D721Med (cell line): ENCODE results near the gene ST6GALNAC3.

Experiments used
- DNase-seq: peaks from one replicate; pipeline ENCODE4 v3.0.0; 2011; ENCODE audit warnings: low spot score; ENCODE audit not compliant: insufficient read length
- FAIRE-seq: peaks from 2 replicates; lab custom pipeline; 2011; peaks lifted over from hg19 to GRCh38; lab: Jason Lieb, UNC
- TF ChIP-seq, protein P1 (sequence below): IDR thresholded peaks from 2 replicates; pipeline ENCODE4 v1.5.1; 2012; ENCODE audit warnings: mild to moderate bottlenecking, control low read depth; ENCODE audit not compliant: insufficient read depth; ENCODE audit errors: missing control alignments

ST6GALNAC3 gene

DNA sequence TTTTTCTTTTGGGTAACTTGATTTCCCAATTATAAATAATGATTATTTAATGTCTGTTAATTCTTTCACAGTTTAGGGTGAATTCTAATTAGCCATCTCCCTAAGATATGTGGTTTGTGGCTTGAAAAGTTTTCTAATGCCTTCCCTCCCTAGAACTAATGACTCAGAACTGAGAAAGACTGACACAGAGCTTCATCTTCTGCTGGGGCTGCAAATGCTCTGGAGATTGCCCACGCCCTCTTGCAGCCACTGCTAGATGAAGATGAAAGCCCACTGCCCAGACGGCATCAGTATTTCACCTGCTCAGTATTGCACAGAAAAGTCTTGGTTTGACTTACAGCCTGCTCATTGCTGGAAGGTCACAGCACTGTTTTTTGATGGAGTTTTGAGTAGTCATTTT, 101.5 kb downstream of the ST6GALNAC3 start:
- FAIRE-seq (no peak), DNase-seq (no peak)
- TF ChIP-seq, protein P1, sequence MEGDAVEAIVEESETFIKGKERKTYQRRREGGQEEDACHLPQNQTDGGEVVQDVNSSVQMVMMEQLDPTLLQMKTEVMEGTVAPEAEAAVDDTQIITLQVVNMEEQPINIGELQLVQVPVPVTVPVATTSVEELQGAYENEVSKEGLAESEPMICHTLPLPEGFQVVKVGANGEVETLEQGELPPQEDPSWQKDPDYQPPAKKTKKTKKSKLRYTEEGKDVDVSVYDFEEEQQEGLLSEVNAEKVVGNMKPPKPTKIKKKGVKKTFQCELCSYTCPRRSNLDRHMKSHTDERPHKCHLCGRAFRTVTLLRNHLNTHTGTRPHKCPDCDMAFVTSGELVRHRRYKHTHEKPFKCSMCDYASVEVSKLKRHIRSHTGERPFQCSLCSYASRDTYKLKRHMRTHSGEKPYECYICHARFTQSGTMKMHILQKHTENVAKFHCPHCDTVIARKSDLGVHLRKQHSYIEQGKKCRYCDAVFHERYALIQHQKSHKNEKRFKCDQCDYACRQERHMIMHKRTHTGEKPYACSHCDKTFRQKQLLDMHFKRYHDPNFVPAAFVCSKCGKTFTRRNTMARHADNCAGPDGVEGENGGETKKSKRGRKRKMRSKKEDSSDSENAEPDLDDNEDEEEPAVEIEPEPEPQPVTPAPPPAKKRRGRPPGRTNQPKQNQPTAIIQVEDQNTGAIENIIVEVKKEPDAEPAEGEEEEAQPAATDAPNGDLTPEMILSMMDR = no peak

DNA sequence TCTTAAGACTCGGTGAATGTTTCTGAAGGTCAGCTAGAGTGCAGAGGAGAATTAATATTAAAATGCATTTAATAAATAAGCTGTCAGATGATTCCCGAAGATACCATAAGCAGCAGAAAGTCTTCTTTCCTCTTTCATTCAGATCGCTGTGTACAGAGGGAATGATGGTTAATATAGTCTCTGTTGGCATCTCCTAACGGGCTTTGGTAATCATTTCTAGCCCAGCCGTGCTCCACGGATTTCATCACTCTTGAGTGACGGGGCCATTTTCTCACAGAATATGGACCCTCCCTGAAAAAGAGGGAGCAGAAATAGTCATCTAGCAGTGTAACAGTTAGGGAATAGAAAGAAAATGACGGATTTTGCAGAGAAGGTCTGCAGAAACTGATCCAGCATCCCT, 103.1 kb downstream of the ST6GALNAC3 start:
- FAIRE-seq = no peak
- DNase-seq = no peak
- TF ChIP-seq, protein P1 = no peak

DNA sequence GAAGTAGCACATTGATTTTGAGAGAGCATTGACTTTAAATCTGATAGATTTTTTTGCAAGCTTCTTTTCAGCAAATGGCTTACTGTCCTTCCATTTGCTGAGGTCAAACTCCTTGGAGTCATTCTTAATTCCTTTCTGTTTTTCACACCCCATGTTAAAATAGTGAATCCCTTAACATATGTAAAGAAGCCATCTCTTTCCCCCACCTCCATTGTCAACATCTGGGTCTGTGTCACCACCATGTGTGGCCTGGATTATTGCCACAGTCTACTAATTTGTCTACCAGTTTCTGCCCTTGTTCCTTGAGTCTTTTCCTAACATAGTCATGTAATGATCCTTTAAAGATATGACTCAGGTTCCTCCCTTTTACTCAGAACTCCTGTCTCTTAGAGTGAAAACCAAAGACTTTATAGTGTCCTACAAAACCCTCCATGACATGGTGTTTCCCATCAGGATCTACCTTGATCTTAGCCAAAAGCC, 104.7 kb downstream of the ST6GALNAC3 start:
- DNase-seq (no peak), FAIRE-seq (no peak)
- TF ChIP-seq, protein P1 = no peak

DNA sequence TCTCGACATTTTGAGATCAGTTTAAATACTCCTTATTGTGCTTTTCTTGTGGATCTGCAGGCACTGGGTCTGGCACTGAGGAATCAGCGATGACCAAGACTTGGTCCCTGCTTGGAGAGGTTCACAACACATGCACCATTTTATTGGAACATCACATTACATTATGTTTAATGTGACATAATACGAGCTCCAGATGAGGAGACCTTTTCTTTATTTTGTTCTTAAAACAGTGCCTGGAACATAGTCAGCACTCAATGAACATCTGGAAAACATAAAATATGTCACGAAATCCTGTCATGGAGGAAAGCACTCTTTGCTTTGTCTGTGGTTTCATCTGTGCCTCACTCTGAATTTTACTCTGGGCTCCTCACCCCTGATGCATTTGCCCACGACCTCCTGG, 110.7 kb downstream of the ST6GALNAC3 start:
- TF ChIP-seq, protein P1 = no peak
- FAIRE-seq = no peak
- DNase-seq = no peak

DNA sequence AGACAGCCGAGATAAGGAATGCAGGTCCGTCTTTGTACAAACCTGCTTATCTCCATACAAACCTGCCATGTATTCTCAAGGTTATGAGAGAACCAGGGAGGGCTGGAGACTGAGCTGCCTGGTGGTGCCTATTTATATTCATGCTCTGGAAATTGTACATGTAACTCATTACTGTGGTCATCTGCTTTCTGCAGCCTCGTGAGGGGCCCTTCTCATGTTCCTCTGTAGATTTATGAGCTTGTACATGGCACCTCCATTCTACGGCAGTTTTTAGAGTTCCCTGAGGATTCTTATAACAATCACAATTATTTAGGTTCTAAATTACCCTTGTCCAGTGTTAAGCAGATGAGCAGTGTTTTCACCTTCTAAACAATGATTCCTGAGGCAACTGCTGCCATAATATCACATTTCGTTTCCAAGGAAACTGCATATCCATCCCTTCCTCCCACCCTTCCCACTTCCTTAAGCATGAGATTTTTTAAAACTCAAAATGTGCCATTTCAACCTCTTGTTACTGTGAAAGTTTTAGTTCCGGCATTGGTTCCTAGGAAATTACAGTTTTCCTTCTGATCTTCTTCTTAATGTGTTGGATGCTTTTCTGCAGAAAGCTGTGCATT, 112.1 kb downstream of the ST6GALNAC3 start:
- TF ChIP-seq, protein P1 = no peak
- FAIRE-seq = no peak

DNA sequence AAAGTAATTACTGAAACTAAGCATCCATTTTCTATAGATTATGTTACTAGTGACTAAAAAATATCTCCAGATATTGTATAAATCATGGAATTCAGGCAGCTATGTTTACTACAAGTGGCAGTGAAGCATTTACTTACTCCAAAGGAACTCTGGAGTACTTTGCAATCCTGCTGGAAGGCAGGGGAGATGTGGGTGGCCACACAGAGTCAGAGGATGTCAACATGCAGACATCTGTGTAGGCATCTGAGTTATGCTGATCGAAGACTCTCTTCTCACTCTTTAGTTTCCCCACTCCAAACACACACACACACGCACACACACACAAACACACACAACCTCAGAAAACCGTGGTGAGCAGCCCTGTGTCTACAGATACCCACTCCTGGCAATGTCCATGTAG, 112.9 kb downstream of the ST6GALNAC3 start:
- TF ChIP-seq, protein P1 = no peak
- FAIRE-seq = no peak
- DNase-seq = no peak

More for the DNA sequence above, 112.1 kb downstream of the ST6GALNAC3 start:
- no peak for DNase-seq

DNA sequence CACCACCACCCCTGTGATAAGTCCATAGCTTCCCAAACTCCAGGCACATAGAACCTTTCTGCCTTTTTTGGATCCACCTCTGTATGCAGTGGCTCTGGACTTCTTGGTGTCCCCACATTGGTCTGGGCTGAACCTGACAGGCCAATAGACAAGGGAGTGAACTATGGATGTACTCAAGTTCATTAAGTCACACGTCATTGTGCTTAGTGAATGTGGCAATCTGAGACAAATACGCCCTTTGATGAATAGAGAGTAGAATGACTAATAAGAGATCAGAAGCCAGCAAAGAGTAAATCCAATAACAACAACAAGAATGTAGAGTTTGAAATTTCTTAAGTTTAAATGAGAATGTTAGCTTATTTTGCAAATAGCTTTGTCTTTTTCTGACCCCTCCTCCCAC, 114.8 kb downstream of the ST6GALNAC3 start:
- TF ChIP-seq, protein P1 = no peak
- FAIRE-seq (no peak), DNase-seq (no peak)
